AG08395 (cell line): ENCODE results near the gene MNX1.

Source experiments
- DNase-seq: peaks from one replicate; pipeline ENCODE4 v3.0.0; 2012; ENCODE audit warnings: mixed read lengths, low spot score

Gene MNX1

GRCh38 chr7:157014635-157015555, 4.4 kb upstream of the MNX1 start:
- no peak for DNase-seq

GRCh38 chr7:157013602-157014549, 3.4 kb upstream of the MNX1 start:
- DNase-seq = no peak

GRCh38 chr7:157013101-157013500, 2.6 kb upstream of the MNX1 start:
- DNase-seq = no peak

GRCh38 chr7:157012113-157012547, 1.7 kb upstream of the MNX1 start:
- DNase-seq = no peak

GRCh38 chr7:157011333-157012112, 1.1 kb upstream of the MNX1 start:
- DNase-seq = no peak

GRCh38 chr7:157009778-157010587, 480 bp downstream of the MNX1 start:
- no peak for DNase-seq

GRCh38 chr7:157009170-157009777, 1.2 kb downstream of the MNX1 start:
- DNase-seq = no peak

- DNase-seq = no peak
Observed at GRCh38 chr7:157008206-157009169, 2.0 kb downstream of the MNX1 start.

GRCh38 chr7:157007470-157008066, 2.9 kb downstream of the MNX1 start:
- DNase-seq = no peak

GRCh38 chr7:157006829-157007469, 3.5 kb downstream of the MNX1 start:
- DNase-seq = no peak

GRCh38 chr7:157006205-157006747, 4.2 kb downstream of the MNX1 start:
- DNase-seq = no peak

- DNase-seq = no peak
Observed at GRCh38 chr7:157005456-157006204, 4.8 kb downstream of the MNX1 start.

- DNase-seq = no peak
Observed at GRCh38 chr7:157004521-157005455, 5.7 kb downstream of the MNX1 start.

- DNase-seq = peak; percentile 52
Observed at GRCh38 chr7:157003756-157004520, 6.5 kb downstream of the MNX1 start.

- DNase-seq = no peak
Observed at GRCh38 chr7:157003445-157003755, 7.1 kb downstream of the MNX1 start.
